T47D (cell line): ENCODE results near the gene PRRC2A.
A peak's percentile ranks its signal among the peaks of the same experiment; 100 is the strongest.

ENCODE experiments used
- DNase-seq, 2 experiments: peaks; one replicate each; pipeline versions ENCODE4 v3.0.0 to v3.0.0-alpha.2; 2011 to 2012; ENCODE audit warnings: low read depth in 1 of 2, low spot score in 1 of 2
- JUND ChIP-seq: IDR thresholded peaks from 2 replicates; pipeline ENCODE4 v1.6.1; 2012; ENCODE audit warnings: low read depth
- in situ Hi-C: cut with HindIII; loops from 2 replicates; pipeline ENCODE4 v1.10.0; 2016; ENCODE audit warnings: low sequenced_read_pairs, low pct_unique_long_range_greater_than_20kb

Gene PRRC2A

DNA sequence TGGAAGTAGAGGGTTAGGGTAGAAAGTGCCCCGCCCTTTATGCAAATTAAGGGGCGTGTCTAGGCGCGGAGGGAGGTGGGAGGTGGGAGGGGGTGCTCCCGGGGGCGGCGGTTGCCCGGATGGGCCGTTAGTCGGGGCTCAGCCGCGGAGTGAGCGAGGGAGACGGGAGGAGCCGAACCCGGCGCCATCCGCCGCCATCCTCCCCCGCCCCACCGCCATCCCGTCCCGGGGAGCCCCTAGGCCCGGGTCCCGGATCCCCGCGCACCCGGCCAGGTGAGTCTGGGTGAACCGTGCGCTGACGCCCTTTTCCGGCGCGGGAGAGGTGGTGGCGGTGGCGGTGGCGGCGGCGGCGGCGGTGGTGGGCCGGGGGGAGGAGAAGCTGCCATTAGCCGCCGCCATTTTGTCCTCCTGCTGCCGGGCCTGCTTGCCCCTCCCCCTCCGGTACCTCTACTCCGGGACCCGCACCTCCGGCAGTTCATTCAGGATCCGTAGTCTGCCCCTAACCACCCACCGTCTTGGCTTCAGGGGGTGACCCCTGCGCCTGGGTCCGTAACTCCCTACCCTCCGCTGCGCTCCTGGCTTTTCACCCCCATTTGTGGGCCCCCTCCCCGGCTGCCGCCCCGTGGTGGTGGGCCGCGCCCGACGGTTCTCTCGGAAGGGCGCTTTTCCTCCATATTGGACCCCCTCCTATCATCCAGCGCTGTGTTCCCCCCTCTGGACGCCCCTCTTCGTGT lies at the start of gene PRRC2A:
Gene PRRC2A, plus strand, starts transcription at position 130 of the 734 bp plus-strand sequence. CDS start 2,075 bp downstream, outside the sequence.
- DNase-seq: peak in 1 of 2 experiments; percentile 52
- TF ChIP-seq JUND: no peak
- in situ Hi-C loops: no loop called here

- DNase-seq: no peak
- TF ChIP-seq JUND: no peak
- in situ Hi-C loops: no loop called here
Measured at GRCh38 chr6:31572041-31572911, 48.2 kb upstream of the PRRC2A start, which contains the start of gene LTA. Gene LTA, plus strand, starts transcription at chr6:31572289. Its CDS starts 454 bp downstream, at chr6:31572743.

GRCh38 chr6:31573239-31574105 lies 47.0 kb upstream of the PRRC2A start:
- in situ Hi-C loops: no loop called here
- no peak for DNase-seq
- no peak for TF ChIP-seq JUND

GRCh38 chr6:31574106-31575061 lies 46.1 kb upstream of the PRRC2A start:
- no peak for TF ChIP-seq JUND
- in situ Hi-C loops: no loop called here
- no peak for DNase-seq

- TF ChIP-seq JUND: no peak
- peak; percentile 68 for DNase-seq
- in situ Hi-C loops: no loop called here
Measured at GRCh38 chr6:31575335-31575901, 45.1 kb upstream of the PRRC2A start, which contains the start of gene TNF. Gene TNF, plus strand, starts transcription at chr6:31575565. Its CDS starts 177 bp downstream, at chr6:31575742.

GRCh38 chr6:31575952-31576685 lies 44.4 kb upstream of the PRRC2A start:
- TF ChIP-seq JUND: no peak
- DNase-seq: no peak
- in situ Hi-C loops: no loop called here

GRCh38 chr6:31576897-31577578 lies 43.5 kb upstream of the PRRC2A start:
- TF ChIP-seq JUND: no peak
- no peak for DNase-seq
- in situ Hi-C loops: no loop called here

DNA sequence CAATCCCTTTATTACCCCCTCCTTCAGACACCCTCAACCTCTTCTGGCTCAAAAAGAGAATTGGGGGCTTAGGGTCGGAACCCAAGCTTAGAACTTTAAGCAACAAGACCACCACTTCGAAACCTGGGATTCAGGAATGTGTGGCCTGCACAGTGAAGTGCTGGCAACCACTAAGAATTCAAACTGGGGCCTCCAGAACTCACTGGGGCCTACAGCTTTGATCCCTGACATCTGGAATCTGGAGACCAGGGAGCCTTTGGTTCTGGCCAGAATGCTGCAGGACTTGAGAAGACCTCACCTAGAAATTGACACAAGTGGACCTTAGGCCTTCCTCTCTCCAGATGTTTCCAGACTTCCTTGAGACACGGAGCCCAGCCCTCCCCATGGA lies 42.9 kb upstream of the PRRC2A start:
- in situ Hi-C loops: no loop called here
- TF ChIP-seq JUND: no peak
- DNase-seq: no peak

GRCh38 chr6:31578184-31579118 lies 42.1 kb upstream of the PRRC2A start:
- no peak for TF ChIP-seq JUND
- peak in 1 of 2 experiments; percentile 45 for DNase-seq
- in situ Hi-C loops: no loop called here
